ENCODE results near the gene PEX14.

PEX14 gene

GRCh38 chr1:10629091-10629815 lies 154.5 kb downstream of the PEX14 start:
- no peak for FAIRE-seq
- TF ChIP-seq POLR2A (IDR thresholded peaks at IDR 0.05; ENCODE audit: low read depth, low read length): no peak
- DNase-seq (ENCODE audit: insufficient read length, low spot score): no peak

GRCh38 chr1:10629816-10630571 lies 155.2 kb downstream of the PEX14 start:
- no peak for TF ChIP-seq POLR2A (IDR thresholded peaks at IDR 0.05; ENCODE audit: low read depth, low read length)
- no peak for DNase-seq (ENCODE audit: insufficient read length, low spot score)
- FAIRE-seq: no peak

DNA sequence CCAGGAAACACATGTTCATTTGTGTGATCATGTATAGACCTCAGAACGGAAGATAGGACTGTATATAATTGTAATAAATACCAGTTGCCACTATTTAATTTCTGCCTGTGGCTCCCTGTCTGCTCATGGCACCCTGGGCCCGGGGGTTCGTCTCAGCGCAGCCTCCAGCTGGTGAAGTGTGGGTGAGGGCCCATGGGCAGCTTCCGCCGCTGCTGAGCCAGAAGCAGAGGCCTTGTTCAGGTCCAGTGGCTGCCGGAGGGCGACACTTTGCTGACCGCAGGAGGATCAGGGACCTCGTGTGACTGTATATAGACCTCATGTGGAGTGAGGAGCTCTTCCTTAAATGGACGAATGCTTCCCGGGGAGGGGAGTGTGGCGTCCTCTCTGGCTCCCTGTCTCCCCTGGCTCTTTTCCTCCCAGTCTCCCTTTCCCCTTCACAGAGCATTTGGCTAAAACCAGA lies 155.9 kb downstream of the PEX14 start:
- TF ChIP-seq POLR2A (IDR thresholded peaks at IDR 0.05; ENCODE audit: low read depth, low read length): no peak
- DNase-seq (ENCODE audit: insufficient read length, low spot score) (no peak), FAIRE-seq (no peak)

DNA sequence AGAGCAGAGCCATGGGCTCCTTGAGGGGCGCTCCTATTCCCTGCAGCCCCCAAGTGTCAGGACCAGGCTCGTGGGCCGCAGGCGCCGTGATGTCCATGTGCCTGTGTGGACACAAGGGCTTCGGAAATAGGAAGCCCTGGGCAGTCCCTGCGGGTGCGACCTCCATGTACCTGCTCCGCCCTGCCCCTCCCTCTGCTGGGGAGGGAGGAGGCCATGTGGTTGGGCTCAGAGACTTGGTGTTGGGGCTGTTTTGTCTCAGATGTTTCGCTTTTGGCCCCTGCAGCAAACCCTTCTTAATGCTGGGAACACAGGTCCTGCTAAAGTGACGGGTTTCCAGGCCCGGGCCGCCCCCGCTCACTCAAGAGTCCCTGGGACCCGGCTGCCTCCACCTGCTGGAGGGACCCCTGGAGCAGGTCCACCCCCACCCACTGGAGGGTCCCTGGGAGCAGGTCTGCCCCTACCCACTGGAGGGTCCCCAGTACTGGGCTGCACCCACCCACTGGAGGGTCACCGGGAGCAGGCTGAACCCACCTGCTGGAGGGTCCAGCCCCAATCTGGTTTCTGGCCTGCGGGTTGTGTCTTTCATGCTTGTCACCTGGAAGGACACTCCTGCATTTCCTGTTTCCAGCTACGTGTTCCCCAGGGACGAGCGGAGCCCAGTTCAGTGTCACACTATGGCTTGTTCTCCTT lies 156.5 kb downstream of the PEX14 start:
- no peak for FAIRE-seq
- DNase-seq (ENCODE audit: insufficient read length, low spot score): no peak
- no peak for TF ChIP-seq POLR2A (IDR thresholded peaks at IDR 0.05; ENCODE audit: low read depth, low read length)

DNA sequence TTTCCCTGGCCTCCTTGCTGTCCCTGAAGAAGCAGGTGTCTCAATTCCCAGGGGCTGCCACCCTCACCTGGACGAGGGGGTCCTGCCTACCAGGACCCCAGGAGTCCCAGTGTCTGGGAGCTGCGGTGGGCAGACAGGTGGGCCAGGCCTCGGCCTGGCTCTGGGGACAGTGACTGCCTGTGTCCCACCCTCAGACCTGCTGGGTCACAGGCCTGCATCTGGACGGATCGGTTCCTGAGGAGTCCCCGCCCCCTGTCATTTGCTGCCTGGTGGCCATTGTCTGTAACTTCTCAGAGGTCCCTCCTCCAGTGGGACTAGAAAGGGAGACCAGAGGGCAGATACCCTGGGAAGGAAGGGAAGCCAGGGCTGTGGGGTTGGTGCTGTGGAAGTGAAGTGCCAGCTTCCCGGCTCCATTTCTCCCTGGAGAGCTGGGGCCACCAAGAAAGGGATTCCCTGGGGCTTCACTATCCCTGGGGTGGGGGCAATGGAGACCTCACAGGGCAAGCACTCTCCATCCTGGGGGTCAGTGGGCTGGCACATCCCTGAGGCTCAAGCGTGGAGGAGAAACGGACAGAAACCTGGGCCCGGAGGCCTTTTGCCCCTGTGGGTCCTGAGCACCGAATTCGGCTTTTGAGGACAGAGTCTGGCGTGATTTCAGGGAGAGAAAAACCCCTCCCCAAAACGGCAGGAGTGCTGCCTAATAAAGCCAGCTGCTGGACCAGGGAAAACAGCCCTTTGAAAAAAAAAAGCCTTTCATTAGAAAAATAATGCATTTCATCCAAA lies 157.3 kb downstream of the PEX14 start:
- no peak for DNase-seq (ENCODE audit: insufficient read length, low spot score)
- FAIRE-seq: no peak
- no peak for TF ChIP-seq POLR2A (IDR thresholded peaks at IDR 0.05; ENCODE audit: low read depth, low read length)

DNA sequence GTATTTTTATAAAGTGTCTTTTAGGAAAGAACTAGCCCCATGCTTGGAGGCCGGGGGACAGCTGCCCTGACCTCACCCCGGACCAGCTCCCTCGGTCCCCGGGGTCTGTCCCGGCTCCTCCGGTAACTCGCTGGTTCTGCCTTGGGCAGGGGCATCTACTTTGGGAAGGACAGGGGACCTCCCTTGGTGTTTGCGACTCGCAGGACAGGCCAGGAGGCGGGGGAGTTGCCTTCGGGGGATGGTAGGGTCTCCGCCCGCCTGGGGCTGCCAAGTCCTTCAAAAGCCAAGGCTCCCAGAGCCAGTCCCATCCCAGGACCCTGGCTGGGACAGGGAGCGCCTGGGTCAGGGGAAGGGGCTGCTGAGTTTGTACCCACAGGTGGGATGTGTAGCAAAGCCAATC lies 157.9 kb downstream of the PEX14 start:
- DNase-seq (ENCODE audit: insufficient read length, low spot score): no peak
- TF ChIP-seq POLR2A (IDR thresholded peaks at IDR 0.05; ENCODE audit: low read depth, low read length): no peak

GRCh38 chr1:10633416-10633815 lies 158.7 kb downstream of the PEX14 start:
- no peak for FAIRE-seq
- no peak for TF ChIP-seq POLR2A (IDR thresholded peaks at IDR 0.05; ENCODE audit: low read depth, low read length)
- DNase-seq (ENCODE audit: insufficient read length, low spot score): no peak

More for the DNA sequence above, 157.9 kb downstream of the PEX14 start:
- no peak for FAIRE-seq

- FAIRE-seq (no peak), DNase-seq (ENCODE audit: insufficient read length, low spot score) (no peak)
- no peak for TF ChIP-seq POLR2A (IDR thresholded peaks at IDR 0.05; ENCODE audit: low read depth, low read length)
These were observed 159.3 kb downstream of the PEX14 start for GRCh38 chr1:10634075-10634427.

DNA sequence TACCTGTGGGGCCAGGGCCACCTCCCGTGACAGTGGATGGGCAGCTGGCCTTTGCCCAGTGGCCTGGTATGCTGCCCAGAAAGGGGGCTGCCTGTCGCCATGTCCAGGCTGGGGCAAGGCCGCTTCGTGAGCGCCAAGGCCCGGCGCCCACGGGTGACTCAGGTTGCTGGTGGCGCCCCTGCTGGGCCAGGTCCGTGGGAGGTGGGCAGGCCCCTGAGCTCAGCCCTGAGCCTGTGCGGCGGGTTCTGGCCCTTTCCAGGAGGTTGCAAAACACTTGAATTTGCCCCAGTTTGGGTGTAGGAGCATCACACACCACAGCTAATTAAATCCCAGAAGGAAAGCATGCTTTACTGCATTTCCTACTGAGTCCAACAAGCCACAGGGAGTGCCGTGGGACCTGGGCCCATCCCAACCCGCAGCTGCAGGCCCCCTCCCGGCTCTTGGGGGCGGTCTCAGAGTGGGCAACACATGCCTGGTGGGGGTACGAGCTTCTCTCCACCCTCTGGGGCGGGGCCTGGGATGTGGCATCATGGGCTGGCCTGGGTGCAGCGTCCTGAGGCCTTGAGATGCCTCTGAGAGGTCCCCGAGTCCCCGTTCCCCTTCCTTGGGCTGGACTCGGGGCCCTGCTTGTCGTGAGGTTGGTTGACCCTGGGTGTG lies 159.8 kb downstream of the PEX14 start:
- no peak for TF ChIP-seq POLR2A (IDR thresholded peaks at IDR 0.05; ENCODE audit: low read depth, low read length)
- DNase-seq (ENCODE audit: insufficient read length, low spot score): no peak

GRCh38 chr1:10635085-10635896 lies 160.5 kb downstream of the PEX14 start:
- no peak for TF ChIP-seq POLR2A (IDR thresholded peaks at IDR 0.05; ENCODE audit: low read depth, low read length)
- FAIRE-seq (no peak), DNase-seq (ENCODE audit: insufficient read length, low spot score) (no peak)

More for the DNA sequence above, 159.8 kb downstream of the PEX14 start:
- FAIRE-seq: no peak

GRCh38 chr1:10635992-10636391 lies 161.2 kb downstream of the PEX14 start:
- FAIRE-seq: no peak
- DNase-seq (ENCODE audit: insufficient read length, low spot score): no peak
- no peak for TF ChIP-seq POLR2A (IDR thresholded peaks at IDR 0.05; ENCODE audit: low read depth, low read length)

DNA sequence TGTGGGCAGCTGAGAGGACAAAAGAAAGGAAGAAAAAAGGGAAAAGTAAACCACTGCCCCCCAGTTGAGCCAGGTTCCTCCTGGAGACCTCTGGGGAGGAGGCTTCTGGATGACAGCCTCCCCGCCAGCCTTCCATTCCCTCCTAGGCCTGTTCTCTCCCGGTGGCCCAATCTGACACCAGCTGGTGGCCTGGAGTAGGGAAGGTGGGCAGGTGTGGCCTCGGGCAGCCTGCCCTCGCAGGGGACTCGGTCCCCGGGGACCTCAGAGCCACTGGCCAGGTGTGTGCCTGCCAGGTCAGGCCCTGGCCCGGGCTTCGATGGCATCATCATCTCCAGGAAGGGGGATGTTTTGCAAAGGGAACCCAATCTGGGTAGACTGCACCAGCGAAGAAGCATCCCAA lies 162.7 kb downstream of the PEX14 start:
- FAIRE-seq: no peak
- no peak for DNase-seq (ENCODE audit: insufficient read length, low spot score)
- no peak for TF ChIP-seq POLR2A (IDR thresholded peaks at IDR 0.05; ENCODE audit: low read depth, low read length)

Data from H54 (cell line).